HK-2 (cell line): Measurements from ENCODE around the gene SH3BP5.
A peak's percentile ranks its signal among the peaks of the same experiment; 100 is the strongest.

Source experiments
- DNase-seq: peaks from one replicate; pipeline ENCODE4 v3.0.0-alpha.2; 2018; ENCODE audit not compliant: unreplicated experiment

Gene SH3BP5

GRCh38 chr3:15246186-15246585 is 86.2 kb downstream of the SH3BP5 start:
- no peak for DNase-seq

GRCh38 chr3:15243822-15244482 is 88.4 kb downstream of the SH3BP5 start:
- no peak for DNase-seq

DNA sequence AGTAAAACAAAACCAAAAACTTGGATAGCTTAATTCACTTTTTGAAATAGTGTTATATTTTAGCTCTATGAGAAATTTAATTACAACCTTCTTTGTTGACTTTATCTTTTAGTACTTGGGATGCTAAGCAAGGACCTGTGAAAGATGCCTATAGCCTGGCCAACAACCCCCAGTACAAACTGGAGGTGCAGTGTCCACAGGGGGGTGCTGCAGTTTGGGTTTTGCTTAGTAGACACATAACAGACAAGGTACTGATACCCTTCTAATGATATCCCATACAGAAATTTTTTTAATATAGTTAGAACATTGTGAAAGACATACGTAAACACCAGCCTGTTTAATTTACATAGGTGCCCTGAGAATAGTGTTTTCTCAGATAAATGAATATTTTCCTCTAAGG is 91.0 kb downstream of the SH3BP5 start:
- DNase-seq, result no peak

DNA sequence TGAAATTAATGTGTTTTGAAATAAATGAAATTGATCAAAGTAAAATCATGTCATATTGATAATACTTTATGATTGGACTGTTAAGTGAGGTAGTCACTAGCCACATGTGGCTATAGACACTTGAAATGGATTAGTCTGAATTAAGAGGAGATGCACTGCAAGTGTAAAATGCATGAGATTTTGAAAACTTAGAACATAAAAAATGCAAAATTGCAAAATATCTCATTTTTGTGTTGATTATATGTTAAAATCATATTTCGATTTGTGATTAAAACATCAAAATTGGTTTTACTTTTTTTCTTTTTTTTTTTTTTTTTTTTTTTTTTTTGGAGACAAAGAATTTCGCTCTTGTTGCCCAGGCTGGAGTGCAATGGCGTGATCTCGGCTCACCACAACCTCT is 103.1 kb downstream of the SH3BP5 start:
- no peak for DNase-seq

GRCh38 chr3:15228147-15228546 is 104.2 kb downstream of the SH3BP5 start:
- no peak for DNase-seq

DNA sequence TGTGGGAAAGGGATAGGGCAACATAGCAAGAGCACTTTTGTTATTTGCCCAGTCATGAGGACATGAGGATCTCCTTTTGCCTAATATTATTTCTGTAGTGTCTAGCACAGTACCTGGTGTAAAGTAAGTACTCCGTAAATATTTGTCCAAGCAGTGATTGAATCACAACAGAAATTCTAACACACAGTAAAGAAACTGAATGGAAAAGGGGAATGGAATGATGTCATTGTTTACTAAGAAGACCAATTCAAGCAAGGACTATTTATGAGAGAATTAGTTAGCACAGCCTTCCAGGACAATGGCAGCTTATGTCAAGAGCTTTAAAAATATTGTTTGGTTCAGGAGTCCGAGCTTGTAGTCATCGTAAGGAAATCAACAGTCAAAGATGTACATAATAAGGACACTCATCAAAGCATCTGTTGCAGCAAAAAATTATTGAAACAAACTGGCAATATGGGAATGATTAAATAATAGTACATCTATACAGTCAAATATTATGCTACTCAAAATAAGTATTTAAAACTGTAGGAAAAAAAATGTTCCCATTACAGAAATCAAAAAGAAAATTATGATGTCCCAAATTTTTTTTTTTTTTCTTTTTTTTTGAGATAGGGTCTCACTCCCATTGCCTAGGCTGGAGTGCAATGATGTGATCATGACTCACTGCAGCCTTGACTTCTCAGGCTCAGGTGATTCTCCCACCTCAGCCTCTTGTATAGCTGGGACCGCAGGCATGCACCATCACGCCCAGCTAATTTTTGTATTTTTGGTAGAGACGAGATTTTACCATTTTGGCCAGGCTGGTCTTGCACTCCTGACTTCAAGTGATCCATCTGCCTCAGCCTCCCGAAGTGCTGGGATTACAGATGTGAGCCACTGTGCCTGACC is 108.5 kb downstream of the SH3BP5 start:
- DNase-seq, result no peak

DNA sequence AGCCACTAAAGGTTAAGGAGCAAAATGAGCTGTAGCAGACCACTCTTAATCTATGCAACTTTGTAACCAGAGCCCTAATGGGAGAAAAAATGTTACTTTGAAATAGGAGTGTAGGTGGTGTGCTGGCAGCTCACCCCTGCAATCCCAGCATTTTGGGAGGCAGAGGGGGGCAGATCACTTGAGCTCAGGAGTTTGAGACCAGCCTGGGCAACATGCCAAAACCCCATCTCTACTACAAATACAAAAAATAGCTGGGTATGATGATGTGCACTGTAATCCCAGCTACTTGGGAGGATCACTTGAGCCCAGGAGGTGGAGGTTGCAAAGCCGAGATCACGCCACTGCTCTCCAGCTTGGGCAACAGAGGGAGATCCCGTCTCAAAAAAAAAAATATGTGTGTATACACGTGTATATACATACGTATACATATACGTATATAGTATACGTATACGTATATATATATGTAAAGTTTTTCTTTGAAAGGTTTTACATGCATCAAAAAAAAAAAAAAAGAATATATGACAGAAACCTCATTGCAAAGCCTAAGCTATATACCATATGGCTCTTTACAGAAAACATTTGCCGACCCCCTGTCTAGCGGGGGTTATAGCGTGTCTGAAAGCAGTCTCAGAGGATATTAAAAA is 110.7 kb downstream of the SH3BP5 start:
- DNase-seq, result no peak

DNA sequence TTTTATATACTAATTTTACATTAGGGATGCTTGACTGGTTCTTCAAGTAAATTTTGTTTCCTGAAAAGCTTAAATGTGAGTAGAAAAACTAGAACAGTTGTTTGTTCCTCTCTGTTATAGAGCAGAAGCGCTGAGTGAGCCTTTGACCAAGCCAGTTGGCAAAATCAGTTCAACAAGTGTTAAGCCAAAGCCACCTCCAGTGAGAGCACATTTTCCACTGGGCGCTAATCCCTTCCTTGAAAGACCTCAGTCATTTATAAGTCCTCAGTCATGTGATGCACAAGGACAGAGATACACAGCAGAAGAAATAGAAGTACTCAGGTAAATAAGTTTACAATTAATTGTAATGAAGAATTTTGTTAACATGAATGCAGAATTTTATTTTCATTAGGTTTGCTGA is 111.7 kb downstream of the SH3BP5 start:
- DNase-seq, result no peak

DNA sequence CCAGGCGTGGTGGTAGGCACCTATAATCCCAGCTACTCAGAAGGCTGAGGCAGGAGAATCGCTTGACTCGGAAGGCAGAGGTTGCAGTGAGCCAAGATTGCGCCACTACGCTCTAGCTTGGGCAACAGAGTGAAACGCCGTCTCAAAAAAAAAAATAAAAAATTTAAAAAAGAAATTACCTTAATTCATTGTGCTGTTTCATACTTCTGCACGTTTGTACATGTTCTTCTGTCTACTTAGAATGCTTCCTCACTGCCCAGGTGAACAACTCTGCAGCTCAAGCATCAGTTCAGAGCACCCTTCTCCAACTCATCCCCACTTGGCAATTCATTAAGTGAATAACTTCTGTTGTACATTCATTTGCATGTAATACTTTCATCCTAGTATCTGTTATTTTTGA is 112.3 kb downstream of the SH3BP5 start:
- DNase-seq, result no peak

DNA sequence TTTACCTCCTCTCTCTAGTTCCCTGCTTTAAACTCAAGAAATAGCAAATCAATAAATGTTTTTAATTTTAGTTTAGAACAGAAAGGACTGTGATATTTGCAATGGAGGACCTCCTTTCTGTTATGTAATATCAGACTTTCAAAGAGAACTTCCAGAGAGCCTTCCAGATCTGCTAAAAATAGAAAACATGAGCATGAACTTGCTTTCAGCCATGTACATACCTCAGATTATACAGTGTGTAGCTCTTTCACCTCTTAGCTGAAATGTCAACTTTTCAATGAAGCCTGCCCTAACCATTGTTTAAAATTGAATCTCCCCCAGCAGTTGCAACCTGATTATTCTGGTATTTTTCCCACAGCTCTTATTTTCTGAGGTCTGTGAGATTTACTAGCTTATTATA is 113.7 kb downstream of the SH3BP5 start:
- no peak for DNase-seq

- no peak for DNase-seq
These were observed 114.5 kb downstream of the SH3BP5 start for GRCh38 chr3:15217841-15218267.

DNA sequence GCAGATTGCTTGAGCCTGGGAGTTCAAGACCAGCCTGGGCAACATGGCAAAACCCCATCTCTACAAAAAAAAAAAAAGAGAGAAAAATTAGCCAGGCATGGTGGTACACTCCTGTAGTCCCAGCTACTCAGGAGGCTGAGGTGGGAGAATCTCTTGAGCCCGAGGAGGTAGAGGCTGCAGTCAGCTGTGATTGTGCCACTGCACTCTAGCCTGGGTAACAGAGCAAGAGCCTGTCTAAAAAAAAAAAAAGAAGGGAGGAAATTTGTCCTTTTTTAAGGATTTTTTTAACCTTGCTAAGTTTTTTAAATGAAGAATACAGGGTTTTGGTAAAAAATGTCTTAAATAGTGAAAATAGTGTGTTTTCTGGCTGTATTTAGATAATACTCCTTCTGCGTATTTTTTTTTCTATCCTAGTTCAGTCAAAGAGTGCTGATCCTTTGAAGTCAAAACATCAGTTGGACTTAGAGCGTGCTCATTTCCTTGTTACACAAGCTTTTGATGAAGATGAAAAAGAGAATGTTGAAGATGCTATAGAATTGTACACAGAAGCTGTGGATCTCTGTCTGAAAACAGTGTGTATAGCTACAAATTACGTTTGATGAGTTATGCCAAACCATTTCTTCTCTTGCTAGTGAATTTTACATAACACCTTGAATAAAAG is 115.2 kb downstream of the SH3BP5 start:
- DNase-seq, result no peak

DNA sequence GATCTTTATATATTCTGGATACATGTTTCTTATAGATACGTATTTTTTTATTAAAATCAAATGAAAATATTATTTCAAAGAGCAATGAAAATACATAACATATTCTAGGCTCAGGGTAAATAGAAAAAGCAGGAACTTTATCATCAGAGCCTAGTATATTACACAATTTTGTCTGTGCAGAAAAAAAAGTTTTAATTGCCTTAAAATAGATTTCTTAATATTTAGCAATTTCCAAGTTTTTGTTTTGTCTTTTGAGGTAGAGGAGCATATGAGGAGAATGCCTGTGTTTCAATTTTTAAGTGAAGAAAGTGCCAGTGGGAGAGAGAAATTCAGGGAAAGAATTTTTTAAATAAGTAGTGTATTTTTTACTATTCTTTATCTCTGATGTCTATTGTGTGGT is 115.9 kb downstream of the SH3BP5 start:
- DNase-seq, result no peak

- no peak for DNase-seq
These were observed 116.4 kb downstream of the SH3BP5 start for GRCh38 chr3:15215996-15216395.

- no peak for DNase-seq
These were observed 117.6 kb downstream of the SH3BP5 start for GRCh38 chr3:15214758-15215157.

DNA sequence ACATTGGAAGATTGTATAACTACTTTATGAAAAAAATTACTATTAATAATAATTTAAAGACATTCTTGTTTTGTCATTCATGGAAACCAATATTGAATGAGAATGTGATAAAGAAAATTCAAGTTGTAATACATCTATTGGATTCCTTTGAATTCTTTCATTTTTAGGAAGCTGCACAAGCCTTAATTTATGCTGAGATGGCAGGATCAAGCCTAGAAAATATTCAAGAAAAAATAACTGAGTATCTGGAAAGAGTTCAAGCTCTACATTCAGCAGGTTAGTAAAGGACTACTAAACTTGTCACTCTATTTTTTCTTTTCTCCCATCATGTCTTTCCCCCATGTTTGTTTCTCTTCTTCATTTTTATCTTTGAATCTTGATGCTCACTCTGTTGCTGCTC is 120.4 kb downstream of the SH3BP5 start:
- no peak for DNase-seq

- no peak for DNase-seq
These were observed 124.4 kb downstream of the SH3BP5 start for GRCh38 chr3:15207836-15208504.

- DNase-seq, result peak; percentile 38
These were observed 125.5 kb downstream of the SH3BP5 start for GRCh38 chr3:15206662-15207576.

- DNase-seq, result peak; percentile 87
These were observed 126.3 kb downstream of the SH3BP5 start, which contains the start of gene CAPN7 for GRCh38 chr3:15205934-15206661. Gene CAPN7 (plus strand): TSS chr3:15206246. CDS start chr3:15206496, 250 bp downstream.

GRCh38 chr3:15205482-15205933 is 126.9 kb downstream of the SH3BP5 start:
- no peak for DNase-seq
